Measurements from ENCODE around the gene ECSCR.

GRCh38 chr5:139415221-139415861, 47.2 kb downstream of the ECSCR start:
- no peak for TF ChIP-seq CTCF (conservative IDR thresholded peaks at IDR 0.05; ENCODE audit: low read depth, low read length)
- no peak for TF ChIP-seq EZH2phosphoT487 (IDR thresholded peaks at IDR 0.05; ENCODE audit: borderline replicate concordance, low read length)
- TF ChIP-seq EZH2 (IDR thresholded peaks at IDR 0.05; ENCODE audit: low read length, unreplicated experiment): no peak
